SK-N-MC (cell line): Measurements from ENCODE around the gene VN1R5.

Experiments used
- DNase-seq: peaks from one replicate; pipeline ENCODE4 v3.0.0-alpha.2; 2011; ENCODE audit warnings: low read depth, low spot score
- H3K27ac ChIP-seq: fragments of 200-600 bp; sonication (generic); 2 replicates; pipeline ENCODE4 v1.5.1; 2016; ENCODE audit warnings: mixed run types
- H3K36me3 ChIP-seq: fragments of 200-600 bp; sonication (generic); 2 replicates; pipeline ENCODE4 v1.6.1; 2017; ENCODE audit warnings: antibody characterized with exemption, low read length, mixed read lengths; ENCODE audit not compliant: insufficient read depth
- H3K4me3 ChIP-seq: fragments of 200-600 bp; sonication (generic); 2 replicates; pipeline ENCODE4 v1.5.1; 2016
- H3K9ac ChIP-seq: fragments of 200-600 bp; sonication (generic); 2 replicates; pipeline ENCODE4 v1.8.0; 2017; ENCODE audit warnings: mixed run types, mixed read lengths; ENCODE audit not compliant: insufficient read length
- H3K9me3 ChIP-seq: fragments of 200-600 bp; sonication (generic); 2 replicates; pipeline ENCODE4 v1.6.1; 2017; ENCODE audit warnings: low read depth, mild to moderate bottlenecking, antibody characterized with exemption, low read length, moderate library complexity, mixed read lengths
- EZH2 ChIP-seq: fragments of 200-600 bp; sonication (generic); IDR thresholded peaks from one replicate; pipeline ENCODE4 v1.6.1; 2017; ENCODE audit warnings: antibody characterized with exemption
- FOXP2 ChIP-seq: optimal IDR thresholded peaks from 2 replicates; pipeline ENCODE3; 2011; ENCODE audit warnings: mild to moderate bottlenecking, moderate library complexity; ENCODE audit not compliant: insufficient read depth; ENCODE audit errors: extremely low read length, control extremely low read depth
- POLR2AphosphoS5 ChIP-seq: IDR thresholded peaks from 2 replicates; pipeline ENCODE4 v1.6.1; 2012; ENCODE audit warnings: mild to moderate bottlenecking, low read depth, low read length, borderline replicate concordance

The VN1R5 gene

GRCh38 chr1:247247568-247247967 is 8.3 kb upstream of the VN1R5 start:
- no peak overlapping the region for H3K9ac ChIP-seq
- TF ChIP-seq FOXP2 (no peak), POLR2AphosphoS5 (no peak), EZH2 (no peak)

GRCh38 chr1:247266053-247266452 is 10.2 kb downstream of the VN1R5 start:
- no peak overlapping the region for H3K9ac ChIP-seq
- H3K9me3 ChIP-seq = no peaks in the 10 kb centered on the region; the same call in 1 of the 2 replicates
- no peak for DNase-seq
- no peak overlapping the region for H3K27ac ChIP-seq
- TF ChIP-seq POLR2AphosphoS5 = no peak
- no peak for TF ChIP-seq FOXP2
- TF ChIP-seq EZH2 = no peak
- H3K36me3 ChIP-seq = no peaks in the 10 kb centered on the region
- H3K4me3 ChIP-seq = no peak overlapping the region

More at GRCh38 chr1:247247568-247247967, 8.3 kb upstream of the VN1R5 start:
- no peaks in the 10 kb centered on the region for H3K36me3 ChIP-seq
- no peak for DNase-seq
- no peaks in the 10 kb centered on the region for H3K9me3 ChIP-seq
- no peak overlapping the region for H3K27ac ChIP-seq
- no peak overlapping the region for H3K4me3 ChIP-seq

GRCh38 chr1:247268390-247269045 is 12.6 kb downstream of the VN1R5 start:
- Histone ChIP-seq H3K4me3 (no peak overlapping the region), H3K9me3 (no peaks in the 10 kb centered on the region), H3K36me3 (no peaks in the 10 kb centered on the region), H3K27ac (no peak overlapping the region), H3K9ac (no peak overlapping the region)
- no peak for DNase-seq
- TF ChIP-seq EZH2 (no peak), FOXP2 (no peak), POLR2AphosphoS5 (no peak)

- Histone ChIP-seq H3K4me3 (no peak overlapping the region), H3K9me3 (no peaks in the 10 kb centered on the region), H3K36me3 (no peaks in the 10 kb centered on the region), H3K27ac (no peak overlapping the region), H3K9ac (no peak overlapping the region)
- TF ChIP-seq FOXP2 (no peak), EZH2 (no peak)
- no peak for DNase-seq
Observed at GRCh38 chr1:247269133-247269532, 13.3 kb downstream of the VN1R5 start.

GRCh38 chr1:247270003-247270402 is 14.1 kb downstream of the VN1R5 start:
- no peaks in the 10 kb centered on the region for H3K36me3 ChIP-seq
- no peak overlapping the region for H3K9ac ChIP-seq
- no peak overlapping the region for H3K4me3 ChIP-seq
- DNase-seq = no peak
- no peak overlapping the region for H3K27ac ChIP-seq
- no peaks in the 10 kb centered on the region for H3K9me3 ChIP-seq
- TF ChIP-seq FOXP2 (no peak), EZH2 (no peak), POLR2AphosphoS5 (no peak)

- no peak for DNase-seq
- TF ChIP-seq EZH2 = no peak
- no peak for TF ChIP-seq FOXP2
- no peak for TF ChIP-seq POLR2AphosphoS5
- Histone ChIP-seq H3K9me3 (no peaks in the 10 kb centered on the region), H3K4me3 (no peak overlapping the region), H3K36me3 (no peaks in the 10 kb centered on the region), H3K27ac (no peak overlapping the region), H3K9ac (no peak overlapping the region)
Observed at GRCh38 chr1:247273013-247273412, 17.1 kb downstream of the VN1R5 start.

GRCh38 chr1:247274605-247275256 is 18.9 kb downstream of the VN1R5 start:
- Histone ChIP-seq H3K36me3 (no peaks in the 10 kb centered on the region), H3K27ac (no peak overlapping the region), H3K9ac (no peak overlapping the region), H3K9me3 (no peaks in the 10 kb centered on the region), H3K4me3 (no peak overlapping the region)
- no peak for DNase-seq
- TF ChIP-seq POLR2AphosphoS5 = no peak
- no peak for TF ChIP-seq FOXP2

- no peak for DNase-seq
- no peak overlapping the region for H3K4me3 ChIP-seq
- H3K9me3 ChIP-seq = no peaks in the 10 kb centered on the region
- no peak overlapping the region for H3K9ac ChIP-seq
- H3K36me3 ChIP-seq = no peaks in the 10 kb centered on the region
- no peak for TF ChIP-seq EZH2
- TF ChIP-seq FOXP2 = no peak
- TF ChIP-seq POLR2AphosphoS5 = no peak
- H3K27ac ChIP-seq = no peak overlapping the region
Observed at GRCh38 chr1:247277191-247277590, 21.3 kb downstream of the VN1R5 start.
